Coronary artery (tissue), 2 donors: ENCODE data around the gene SUMO2.

Source experiments
- DNase-seq: peaks from one replicate; pipeline ENCODE4 v3.0.0-alpha.2; 2017; ENCODE audit warnings: low spot score
- H3K27ac ChIP-seq, 2 donors: fragments of 200-600 bp; sonication (generic); one replicate each; pipeline ENCODE4 v1.5.1; 2016 to 2019
- H3K4me3 ChIP-seq: fragments of 200-600 bp; sonication (generic); 2 replicates; pipeline ENCODE4 v1.5.1; 2016; ENCODE audit warnings: mild to moderate bottlenecking, moderate library complexity
- TF ChIP-seq, protein P1 (sequence below): fragments of 200-600 bp; sonication (generic); IDR thresholded peaks from one replicate; pipeline ENCODE4 v1.5.1; 2019; ENCODE audit warnings: antibody characterized with exemption

SUMO2 gene

DNA sequence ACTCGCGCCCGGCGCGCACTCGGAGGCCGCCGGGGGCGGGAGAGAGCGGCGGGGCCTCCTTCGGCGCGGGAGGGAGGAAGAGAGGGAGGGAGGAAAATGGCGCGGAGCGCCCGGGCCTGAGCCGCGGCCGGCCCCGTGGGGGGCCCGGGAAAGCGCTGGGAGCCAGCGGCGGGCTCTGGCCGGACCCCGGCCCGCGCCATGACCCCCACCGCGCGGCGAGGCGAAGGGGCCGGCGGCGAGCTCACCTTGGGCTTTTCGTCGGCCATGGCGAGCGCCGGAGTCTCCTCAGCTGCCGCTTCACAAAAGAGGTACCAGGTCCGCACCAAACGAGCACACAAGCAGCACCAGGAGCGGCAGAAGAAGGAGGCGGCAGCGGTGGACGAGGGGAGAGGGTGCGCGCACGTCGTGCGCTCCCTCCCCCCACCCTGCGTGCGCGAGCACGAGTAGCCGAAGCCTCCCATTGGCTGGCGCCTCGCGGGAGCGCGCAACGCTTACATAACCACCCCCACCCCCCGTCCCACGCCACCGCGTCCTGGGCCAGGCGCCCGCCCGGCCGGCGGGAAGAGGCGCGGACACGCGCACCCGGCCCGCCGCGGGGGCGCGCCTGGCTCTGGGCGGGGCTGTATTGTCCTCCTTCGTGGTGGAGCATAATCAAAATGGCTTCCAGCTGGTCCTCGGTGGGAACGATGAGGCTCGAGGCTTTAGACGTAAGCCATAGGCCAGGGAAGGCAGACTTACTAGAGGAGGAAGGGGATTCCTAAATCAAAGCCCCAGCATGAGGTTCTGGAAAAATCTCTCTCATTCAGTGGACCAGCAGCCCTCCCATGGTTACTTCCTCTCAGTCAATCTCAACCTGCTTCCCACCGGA is at the start of gene SUMO2:
Gene SUMO2 (minus strand): TSS at position 391 of the 868 bp plus-strand sequence. CDS start 125 bp downstream, at position 266.
- peak; percentile 96 for DNase-seq
- H3K27ac ChIP-seq, result peak within 1 kb of the TSS; percentile 99 to 100
- TF ChIP-seq, protein P1, sequence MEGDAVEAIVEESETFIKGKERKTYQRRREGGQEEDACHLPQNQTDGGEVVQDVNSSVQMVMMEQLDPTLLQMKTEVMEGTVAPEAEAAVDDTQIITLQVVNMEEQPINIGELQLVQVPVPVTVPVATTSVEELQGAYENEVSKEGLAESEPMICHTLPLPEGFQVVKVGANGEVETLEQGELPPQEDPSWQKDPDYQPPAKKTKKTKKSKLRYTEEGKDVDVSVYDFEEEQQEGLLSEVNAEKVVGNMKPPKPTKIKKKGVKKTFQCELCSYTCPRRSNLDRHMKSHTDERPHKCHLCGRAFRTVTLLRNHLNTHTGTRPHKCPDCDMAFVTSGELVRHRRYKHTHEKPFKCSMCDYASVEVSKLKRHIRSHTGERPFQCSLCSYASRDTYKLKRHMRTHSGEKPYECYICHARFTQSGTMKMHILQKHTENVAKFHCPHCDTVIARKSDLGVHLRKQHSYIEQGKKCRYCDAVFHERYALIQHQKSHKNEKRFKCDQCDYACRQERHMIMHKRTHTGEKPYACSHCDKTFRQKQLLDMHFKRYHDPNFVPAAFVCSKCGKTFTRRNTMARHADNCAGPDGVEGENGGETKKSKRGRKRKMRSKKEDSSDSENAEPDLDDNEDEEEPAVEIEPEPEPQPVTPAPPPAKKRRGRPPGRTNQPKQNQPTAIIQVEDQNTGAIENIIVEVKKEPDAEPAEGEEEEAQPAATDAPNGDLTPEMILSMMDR, result no peak
- H3K4me3 ChIP-seq, result peak within 1 kb of the TSS; percentile 95

DNA sequence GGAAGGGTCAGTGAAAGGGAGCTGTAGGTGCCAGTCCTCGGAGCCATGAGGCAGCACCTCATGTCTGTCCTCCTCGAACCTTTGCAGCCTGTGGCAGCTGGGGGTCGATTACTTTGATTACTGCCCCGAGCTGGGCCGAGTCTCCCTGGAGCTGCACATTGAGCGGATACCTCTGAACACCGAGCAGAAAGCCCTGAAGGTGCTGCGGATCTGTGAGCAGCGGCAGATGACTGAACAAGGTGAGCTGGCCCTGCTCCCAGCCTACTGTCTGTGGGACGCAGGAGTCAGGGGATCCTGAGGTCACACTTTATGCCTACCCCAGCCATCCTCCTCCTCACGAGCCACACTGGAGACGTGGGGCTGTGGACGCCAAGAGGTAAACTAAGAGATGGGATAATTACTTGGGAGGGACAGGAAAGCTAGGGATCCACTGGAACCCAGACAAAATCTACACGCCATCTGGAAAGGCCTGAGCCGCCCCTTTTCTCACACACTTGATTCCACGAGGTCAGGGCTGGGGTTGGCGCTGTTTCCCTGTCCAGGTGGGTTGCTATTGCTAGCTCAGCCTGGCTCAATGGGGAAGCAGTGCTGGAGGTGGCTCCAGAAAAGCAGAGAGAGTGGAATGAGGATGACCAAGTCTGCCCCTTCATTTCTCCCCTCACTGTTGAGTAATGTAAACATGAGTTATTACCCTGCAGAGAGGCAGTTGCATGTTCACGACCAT is 49.1 kb upstream of the SUMO2 start:
- DNase-seq, result no peak
- TF ChIP-seq, protein P1, result no peak
- Histone ChIP-seq H3K27ac (no peak overlapping the region), H3K4me3 (no peak overlapping the region)

DNA sequence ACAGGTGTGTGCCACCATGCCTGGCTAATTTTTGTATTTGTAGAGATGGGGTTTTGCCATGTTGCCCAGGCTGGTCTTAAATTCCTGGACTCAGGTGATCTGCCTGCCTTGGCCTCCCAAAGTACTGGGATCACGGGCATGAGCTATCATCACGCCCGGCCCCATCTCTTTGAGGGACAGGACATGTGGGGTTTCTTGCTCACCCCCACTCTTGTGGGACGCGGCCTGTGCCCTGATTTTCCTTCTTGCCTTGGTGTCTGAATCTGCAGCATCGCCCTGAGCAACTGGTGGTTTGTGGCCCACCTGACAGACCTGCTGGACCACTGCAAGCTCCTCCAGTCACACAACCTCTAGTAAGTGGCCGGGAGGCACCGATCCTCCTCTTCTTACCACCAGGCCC is 48.3 kb upstream of the SUMO2 start:
- DNase-seq, result no peak
- H3K27ac ChIP-seq, result no peak overlapping the region
- no peak overlapping the region for H3K4me3 ChIP-seq
- TF ChIP-seq, protein P1, result no peak

DNA sequence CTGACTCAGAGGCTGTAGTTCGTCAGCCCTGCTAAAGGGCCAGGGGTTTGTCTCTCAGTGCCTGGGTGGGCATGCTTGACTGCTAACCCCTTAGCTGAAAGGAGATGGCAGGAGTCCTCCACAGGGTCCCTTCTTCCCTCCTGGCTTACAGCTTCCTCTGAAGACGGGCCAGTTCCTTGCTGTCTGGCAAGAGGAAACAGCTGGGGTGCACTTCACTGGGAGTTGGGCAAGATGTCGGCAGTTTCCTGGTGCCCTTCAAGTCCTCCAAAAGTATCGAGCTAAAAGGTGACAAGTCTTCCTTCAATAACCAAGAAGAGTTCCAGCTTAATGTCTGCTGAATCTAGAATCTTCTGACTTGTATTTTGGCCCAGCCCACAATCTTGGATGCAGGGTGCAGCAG is 46.1 kb upstream of the SUMO2 start:
- Histone ChIP-seq H3K27ac (peak overlapping the region in 1 of 2 donors; percentile 72), H3K4me3 (no peak overlapping the region)
- DNase-seq, result no peak
- TF ChIP-seq, protein P1, result no peak

DNA sequence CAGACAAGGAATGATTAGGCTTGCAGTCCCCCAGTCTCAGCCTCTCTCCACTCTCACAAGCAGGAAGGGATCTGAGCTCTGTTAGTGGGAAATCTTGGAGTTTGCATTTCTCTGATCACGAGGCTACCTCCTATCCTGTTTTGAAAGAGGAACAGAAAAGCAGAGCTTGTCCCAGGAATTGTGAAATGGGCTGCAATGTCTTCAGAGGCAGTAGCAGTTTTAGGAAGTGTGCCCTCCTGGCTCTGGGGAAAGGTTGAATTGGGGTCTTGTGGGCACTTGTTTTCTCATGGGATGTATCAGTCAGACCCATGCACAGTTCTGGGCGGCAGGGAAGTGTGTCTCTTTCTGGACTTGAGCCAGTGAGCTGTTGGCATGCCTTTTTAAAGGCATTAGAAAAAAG is 45.5 kb upstream of the SUMO2 start:
- DNase-seq, result no peak
- TF ChIP-seq, protein P1, result no peak
- H3K4me3 ChIP-seq, result no peak overlapping the region
- peak overlapping the region in 1 of 2 donors; percentile 72 for H3K27ac ChIP-seq

DNA sequence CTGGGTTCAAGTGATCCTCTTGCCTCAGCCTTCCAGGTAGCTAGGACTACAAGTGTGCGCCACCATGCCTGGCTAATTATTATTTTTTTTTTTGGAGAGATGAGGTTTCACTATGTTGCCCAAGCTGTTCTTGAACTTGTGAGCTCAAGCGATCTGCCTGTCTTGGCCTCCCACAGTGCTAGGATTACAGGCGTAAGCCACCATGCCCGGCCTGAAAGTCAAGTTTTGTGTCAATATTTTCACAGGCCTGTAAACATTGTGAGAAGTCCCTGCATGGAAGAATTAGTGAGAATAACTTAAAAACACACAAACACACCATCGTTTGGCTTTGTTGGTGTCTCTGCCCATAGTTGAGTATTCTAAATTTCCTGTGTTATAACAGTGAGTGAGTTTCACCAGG is 45.0 kb upstream of the SUMO2 start:
- no peak overlapping the region for H3K27ac ChIP-seq
- no peak overlapping the region for H3K4me3 ChIP-seq
- TF ChIP-seq, protein P1, result no peak
- no peak for DNase-seq
